Ramos (cell line): ENCODE data around the gene SIGLEC12.

Experiments
- in situ Hi-C: fragments of 300-500 bp; cut with MboI; formaldehyde crosslinking; loops from one replicate; pipeline ENCODE4 v1.14.3; 2022; ENCODE audit warnings: low sequenced_read_pairs; ENCODE audit not compliant: unreplicated experiment

The SIGLEC12 gene

GRCh38 chr19:51460164-51460992 lies 41.2 kb downstream of the SIGLEC12 start:
- in situ Hi-C loops = no loop called here

GRCh38 chr19:51458899-51459505 lies 42.6 kb downstream of the SIGLEC12 start:
- in situ Hi-C loops = no loop called here

- in situ Hi-C loops = no loop called here
Observed at GRCh38 chr19:51458051-51458645, 43.5 kb downstream of the SIGLEC12 start, which contains the start of gene SIGLEC8. Gene SIGLEC8 (minus strand): TSS chr19:51458454. CDS start chr19:51458387, 67 bp downstream.

GRCh38 chr19:51457351-51458013 lies 44.1 kb downstream of the SIGLEC12 start:
- in situ Hi-C loops = no loop called here

- in situ Hi-C loops = no loop called here
Observed at GRCh38 chr19:51456541-51457290, 44.9 kb downstream of the SIGLEC12 start.

- in situ Hi-C loops = no loop called here
Observed at GRCh38 chr19:51450730-51451307, 50.8 kb downstream of the SIGLEC12 start.

- in situ Hi-C loops = loop anchor here (25.0 kb wide), 1 partner anchor 286 kb away; no protein-coding TSS in a partner anchor
Observed at GRCh38 chr19:51448411-51449016, 53.1 kb downstream of the SIGLEC12 start.

GRCh38 chr19:51448011-51448410 lies 53.6 kb downstream of the SIGLEC12 start:
- in situ Hi-C loops = loop anchor here (25.0 kb wide), 1 partner anchor 286 kb away; no protein-coding TSS in a partner anchor

GRCh38 chr19:51447510-51447909 lies 54.1 kb downstream of the SIGLEC12 start:
- in situ Hi-C loops = loop anchor here (25.0 kb wide), 1 partner anchor 285 kb away; no protein-coding TSS in a partner anchor

- in situ Hi-C loops = loop anchor here (25.0 kb wide), 1 partner anchor 279 kb away; no protein-coding TSS in a partner anchor
Observed at GRCh38 chr19:51441410-51442390, 59.9 kb downstream of the SIGLEC12 start.
